ENCODE results near the gene ROBO2.

- no peak for TF ChIP-seq CTCF (IDR thresholded peaks at IDR 0.05)
- no peak for TF ChIP-seq ZFX (IDR thresholded peaks at IDR 0.05; ENCODE audit: borderline replicate concordance)
These were observed 57.3 kb downstream of the ROBO2 start for GRCh38 chr3:77096966-77097890.

Measured in 22Rv1 (cell line).